Liver (tissue), 9 donors: Measurements from ENCODE around the gene RARRES1. TPM values are rescaled to one million over a fixed set of nuclear protein-coding genes. Genes with fewer than 3 reads are reported as not detected.

Source experiments
- DNase-seq: peaks from one replicate; pipeline ENCODE4 v3.0.0-alpha.2; 2017; ENCODE audit warnings: low spot score
- H3K27ac ChIP-seq, 2 donors: one replicate each; pipeline ENCODE4 v1.7.0; 2013; ENCODE audit warnings: inconsistent platforms in 2 of 2, low read length in 2 of 2, control low read depth in 1 of 2, low read depth in 1 of 2, mild to moderate bottlenecking in 1 of 2
- H3K27me3 ChIP-seq, 4 donors: one replicate each; pipeline versions ENCODE4 v1.6.1 to v1.7.0; 2013; ENCODE audit warnings: low read length in 3 of 4, inconsistent platforms in 1 of 4, mild to moderate bottlenecking in 1 of 4, moderate library complexity in 1 of 4; ENCODE audit not compliant: control insufficient read depth in 4 of 4, insufficient read depth in 4 of 4
- H3K36me3 ChIP-seq, 4 donors: one replicate each; pipeline versions ENCODE4 v1.6.1 to v1.7.0; 2013; ENCODE audit warnings: low read length in 3 of 4, mild to moderate bottlenecking in 3 of 4, low read depth in 1 of 4, moderate library complexity in 1 of 4; ENCODE audit not compliant: control insufficient read depth in 4 of 4, insufficient read depth in 3 of 4
- H3K4me1 ChIP-seq, 4 donors: one replicate each; pipeline versions ENCODE4 v1.6.1 to v1.7.0; 2013; ENCODE audit warnings: low read length in 3 of 4, mild to moderate bottlenecking in 3 of 4, moderate library complexity in 1 of 4; ENCODE audit not compliant: control insufficient read depth in 4 of 4, insufficient read depth in 4 of 4
- H3K4me3 ChIP-seq, 3 donors: one replicate each; pipeline versions ENCODE4 v1.6.1 to v1.7.0; 2013; ENCODE audit warnings: low read length in 3 of 3, control low read depth in 1 of 3, low read depth in 1 of 3, mild to moderate bottlenecking in 1 of 3
- H3K9ac ChIP-seq, 2 donors: one replicate each; pipeline ENCODE4 v1.7.0; 2013; ENCODE audit warnings: low read length in 2 of 2, mild to moderate bottlenecking in 2 of 2, moderate library complexity in 2 of 2, control low read depth in 1 of 2, low read depth in 1 of 2
- H3K9me3 ChIP-seq, 4 donors: one replicate each; pipeline versions ENCODE4 v1.6.1 to v1.7.0; 2013; ENCODE audit warnings: low read length in 3 of 4; ENCODE audit not compliant: control insufficient read depth in 4 of 4
- EGR1 ChIP-seq, 2 donors: IDR thresholded peaks; 2 replicates each; pipeline ENCODE4 v1.6.1; 2016 to 2018; ENCODE audit warnings: antibody characterized with exemption in 2 of 2, low read depth in 2 of 2
- FOXA1 ChIP-seq: IDR thresholded peaks from 2 replicates; pipeline ENCODE4 v1.6.1; 2016; ENCODE audit warnings: antibody characterized with exemption
- FOXA2 ChIP-seq: IDR thresholded peaks from 2 replicates; pipeline ENCODE4 v1.6.1; 2016; ENCODE audit warnings: antibody characterized with exemption
- GABPA ChIP-seq, 2 donors: IDR thresholded peaks in 1 of 2; conservative IDR thresholded peaks in 1 of 2; 2 replicates each; pipeline ENCODE4 v1.6.1; 2016; ENCODE audit warnings: antibody characterized with exemption in 2 of 2, mild to moderate bottlenecking in 1 of 2, moderate library complexity in 1 of 2
- HNF4A ChIP-seq, 2 donors: conservative IDR thresholded peaks; 2 replicates each; pipeline ENCODE4 v1.6.1; 2016; ENCODE audit warnings: antibody characterized with exemption in 2 of 2, mild to moderate bottlenecking in 2 of 2
- HNF4G ChIP-seq: IDR thresholded peaks from 2 replicates; pipeline ENCODE4 v1.6.1; 2016; ENCODE audit warnings: antibody characterized with exemption
- JUND ChIP-seq, 2 donors: IDR thresholded peaks; 2 replicates each; pipeline ENCODE4 v1.6.1; 2016; ENCODE audit warnings: antibody characterized with exemption in 2 of 2
- MAX ChIP-seq: IDR thresholded peaks from 2 replicates; pipeline ENCODE4 v1.6.1; 2016; ENCODE audit warnings: antibody characterized with exemption
- NR2F2 ChIP-seq: IDR thresholded peaks from 2 replicates; pipeline ENCODE4 v1.6.1; 2016; ENCODE audit warnings: antibody characterized with exemption
- RAD21 ChIP-seq, 2 donors: IDR thresholded peaks; 2 replicates each; pipeline ENCODE4 v1.6.1; 2016; ENCODE audit warnings: antibody characterized with exemption in 2 of 2, mild to moderate bottlenecking in 2 of 2
- REST ChIP-seq: IDR thresholded peaks from 2 replicates; pipeline ENCODE4 v1.6.1; 2016; ENCODE audit warnings: antibody characterized with exemption, mild to moderate bottlenecking
- RXRA ChIP-seq, 2 donors: IDR thresholded peaks; 2 replicates each; pipeline ENCODE4 v1.6.1; 2017 to 2018; ENCODE audit warnings: antibody characterized with exemption in 2 of 2, mild to moderate bottlenecking in 1 of 2
- SP1 ChIP-seq: IDR thresholded peaks from 2 replicates; pipeline ENCODE4 v1.6.1; 2018; ENCODE audit warnings: antibody characterized with exemption, mild to moderate bottlenecking
- TAF1 ChIP-seq: conservative IDR thresholded peaks from 2 replicates; pipeline ENCODE4 v1.6.1; 2016; ENCODE audit warnings: antibody characterized with exemption, mild to moderate bottlenecking
- YY1 ChIP-seq: IDR thresholded peaks from 2 replicates; pipeline ENCODE4 v1.6.1; 2016; ENCODE audit warnings: antibody characterized with exemption, mild to moderate bottlenecking
- WGBS: extraction: QIAGEN DNeasy Blood & Tissue Kit; methylation state at CpG from one replicate; pipeline ENCODE4 v1.1.7; 2013; 5-methylcytosine and 5-hydroxymethylcytosine counted together
- polyA plus RNA-seq, 2 donors: library from polyadenylated mRNA; stranded (reverse) in 1 of 2; unstranded in 1 of 2; fragments of 200-250 nt in 1 of 2; fragments of >200 nt in 1 of 2; fragmentation: Nextera tagmentation in 1 of 2; extraction: Ambion mirVana in 1 of 2; gene quantifications; one replicate each; pipeline versions ENCODE4 v1.2.1 to v1.2.3, GENCODE V29; 2013 to 2015
- total RNA-seq, 2 donors: library from RNA; depleted of rRNA; stranded (reverse); fragments of >200 nt; gene quantifications; one replicate each; pipeline ENCODE4 v1.2.3, GENCODE V29; 2014
- TF ChIP-seq, protein P1 (sequence below): fragments of 150-350 bp; IDR thresholded peaks from 2 replicates; pipeline ENCODE4 v1.5.1; 2017; ENCODE audit warnings: improper control_type of control experiment, low read depth, low read length; ENCODE audit not compliant: missing input control
- TF ChIP-seq, protein P2 (sequence below): IDR thresholded peaks from 2 replicates; pipeline ENCODE4 v1.6.1; 2016; ENCODE audit warnings: antibody characterized with exemption
- TF ChIP-seq, protein P3 (sequence below): IDR thresholded peaks from 2 replicates; pipeline ENCODE4 v1.6.1; 2016; ENCODE audit warnings: antibody characterized with exemption
- donor health status: healthy.
- donor health status: healthy.
- donor health status: healthy.
- donor health status: healthy.
- donor health status: healthy.

Gene RARRES1
- total and polyA plus RNA-seq, 4 donors, result 0.92 to 6.9 (median 2.4) TPM

GRCh38 chr3:158765518-158766205 lies 33.4 kb upstream of the RARRES1 start:
- no peaks in the 10 kb centered on the region for H3K27me3 ChIP-seq
- TF ChIP-seq RAD21 (IDR thresholded peaks at IDR 0.05) (no peak), RXRA (IDR thresholded peaks at IDR 0.05) (no peak), REST (no peak), NR2F2 (no peak), HNF4A (conservative IDR thresholded peaks at IDR 0.05) (no peak), HNF4G (no peak), TAF1 (no peak), JUND (IDR thresholded peaks at IDR 0.05) (no peak), FOXA2 (no peak), SP1 (no peak), GABPA (IDR thresholded peaks at IDR 0.05 in 1 of 2, conservative IDR thresholded peaks at IDR 0.05 in 1 of 2) (no peak), EGR1 (IDR thresholded peaks at IDR 0.05; ENCODE audit: low read depth in 2 of 2) (no peak), FOXA1 (no peak), MAX (no peak), YY1 (no peak)
- TF ChIP-seq, protein P1, sequence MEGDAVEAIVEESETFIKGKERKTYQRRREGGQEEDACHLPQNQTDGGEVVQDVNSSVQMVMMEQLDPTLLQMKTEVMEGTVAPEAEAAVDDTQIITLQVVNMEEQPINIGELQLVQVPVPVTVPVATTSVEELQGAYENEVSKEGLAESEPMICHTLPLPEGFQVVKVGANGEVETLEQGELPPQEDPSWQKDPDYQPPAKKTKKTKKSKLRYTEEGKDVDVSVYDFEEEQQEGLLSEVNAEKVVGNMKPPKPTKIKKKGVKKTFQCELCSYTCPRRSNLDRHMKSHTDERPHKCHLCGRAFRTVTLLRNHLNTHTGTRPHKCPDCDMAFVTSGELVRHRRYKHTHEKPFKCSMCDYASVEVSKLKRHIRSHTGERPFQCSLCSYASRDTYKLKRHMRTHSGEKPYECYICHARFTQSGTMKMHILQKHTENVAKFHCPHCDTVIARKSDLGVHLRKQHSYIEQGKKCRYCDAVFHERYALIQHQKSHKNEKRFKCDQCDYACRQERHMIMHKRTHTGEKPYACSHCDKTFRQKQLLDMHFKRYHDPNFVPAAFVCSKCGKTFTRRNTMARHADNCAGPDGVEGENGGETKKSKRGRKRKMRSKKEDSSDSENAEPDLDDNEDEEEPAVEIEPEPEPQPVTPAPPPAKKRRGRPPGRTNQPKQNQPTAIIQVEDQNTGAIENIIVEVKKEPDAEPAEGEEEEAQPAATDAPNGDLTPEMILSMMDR, result no peak
- TF ChIP-seq, protein P2, sequence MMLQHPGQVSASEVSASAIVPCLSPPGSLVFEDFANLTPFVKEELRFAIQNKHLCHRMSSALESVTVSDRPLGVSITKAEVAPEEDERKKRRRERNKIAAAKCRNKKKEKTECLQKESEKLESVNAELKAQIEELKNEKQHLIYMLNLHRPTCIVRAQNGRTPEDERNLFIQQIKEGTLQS, result no peak
- TF ChIP-seq, protein P3, sequence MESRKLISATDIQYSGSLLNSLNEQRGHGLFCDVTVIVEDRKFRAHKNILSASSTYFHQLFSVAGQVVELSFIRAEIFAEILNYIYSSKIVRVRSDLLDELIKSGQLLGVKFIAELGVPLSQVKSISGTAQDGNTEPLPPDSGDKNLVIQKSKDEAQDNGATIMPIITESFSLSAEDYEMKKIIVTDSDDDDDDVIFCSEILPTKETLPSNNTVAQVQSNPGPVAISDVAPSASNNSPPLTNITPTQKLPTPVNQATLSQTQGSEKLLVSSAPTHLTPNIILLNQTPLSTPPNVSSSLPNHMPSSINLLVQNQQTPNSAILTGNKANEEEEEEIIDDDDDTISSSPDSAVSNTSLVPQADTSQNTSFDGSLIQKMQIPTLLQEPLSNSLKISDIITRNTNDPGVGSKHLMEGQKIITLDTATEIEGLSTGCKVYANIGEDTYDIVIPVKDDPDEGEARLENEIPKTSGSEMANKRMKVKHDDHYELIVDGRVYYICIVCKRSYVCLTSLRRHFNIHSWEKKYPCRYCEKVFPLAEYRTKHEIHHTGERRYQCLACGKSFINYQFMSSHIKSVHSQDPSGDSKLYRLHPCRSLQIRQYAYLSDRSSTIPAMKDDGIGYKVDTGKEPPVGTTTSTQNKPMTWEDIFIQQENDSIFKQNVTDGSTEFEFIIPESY, result no peak
- peaks cover 0 to 4% (median 0%) of the 10 kb centered on the region in 4 donors for H3K4me1 ChIP-seq
- H3K9me3 ChIP-seq, result no peaks in the 10 kb centered on the region
- no peak overlapping the region for H3K27ac ChIP-seq
- 88% methylated on average over 3 of the region's 3 CpGs for WGBS
- DNase-seq, result no peak
- no peak overlapping the region for H3K9ac ChIP-seq
- H3K36me3 ChIP-seq, result no peaks in the 10 kb centered on the region
- H3K4me3 ChIP-seq, result no peak overlapping the region
